Spleen (tissue), 11 donors: Measurements from ENCODE around the gene ERMP1. TPM values are rescaled to one million over a fixed set of nuclear protein-coding genes. Genes with fewer than 3 reads are reported as not detected.
A peak's percentile ranks its signal among the peaks of the same experiment; 100 is the strongest.

ENCODE experiments used
- DNase-seq: peaks from one replicate; pipeline ENCODE4 v3.0.0-alpha.2; 2020
- H3K27ac ChIP-seq, 8 donors: fragments of 200-600 bp; sonication (generic) in 7 of 8; 1 replicate in 4 of 8; 2 replicates in 4 of 8; pipeline versions ENCODE4 v1.5.0 to v1.8.0; 2016 to 2021; ENCODE audit warnings: inconsistent platforms in 4 of 8, mild to moderate bottlenecking in 4 of 8, moderate library complexity in 1 of 8
- H3K27me3 ChIP-seq, 7 donors: fragments of 200-600 bp; sonication (generic) in 6 of 7; replicated peaks in 1 of 7; 1 replicate in 4 of 7; 2 replicates in 3 of 7; pipeline versions ENCODE4 v1.5.0 to v1.8.0; 2016 to 2021; ENCODE audit warnings: inconsistent platforms in 3 of 7, mild to moderate bottlenecking in 1 of 7
- H3K36me3 ChIP-seq, 6 donors: fragments of 200-600 bp; sonication (generic) in 5 of 6; 1 replicate in 4 of 6; 2 replicates in 2 of 6; pipeline versions ENCODE4 v1.5.0 to v1.8.0; 2016 to 2021; ENCODE audit warnings: inconsistent platforms in 2 of 6
- H3K4me1 ChIP-seq, 6 donors: fragments of 200-600 bp; sonication (generic) in 5 of 6; 1 replicate in 3 of 6; 2 replicates in 3 of 6; pipeline versions ENCODE4 v1.5.0 to v1.8.0; 2016 to 2021; ENCODE audit warnings: inconsistent platforms in 3 of 6
- H3K4me3 ChIP-seq, 8 donors: fragments of 200-600 bp; sonication (generic) in 7 of 8; 1 replicate in 4 of 8; 2 replicates in 4 of 8; pipeline versions ENCODE4 v1.5.0 to v1.8.0; 2016 to 2021; ENCODE audit warnings: inconsistent platforms in 4 of 8, mild to moderate bottlenecking in 4 of 8, moderate library complexity in 2 of 8
- H3K9me3 ChIP-seq, 8 donors: fragments of 200-600 bp; sonication (generic) in 7 of 8; 1 replicate in 4 of 8; 2 replicates in 4 of 8; pipeline versions ENCODE4 v1.5.0 to v1.8.0; 2016 to 2021; ENCODE audit warnings: inconsistent platforms in 4 of 8
- POLR2A ChIP-seq, 3 donors: fragments of 450-650 bp; IDR thresholded peaks; one replicate each; pipeline ENCODE4 v1.5.1; 2017; ENCODE audit warnings: antibody characterized with exemption in 3 of 3, mild to moderate bottlenecking in 1 of 3
- POLR2AphosphoS5 ChIP-seq, 3 donors: sonication (generic); formaldehyde crosslinking; IDR thresholded peaks; one replicate each; pipeline ENCODE4 v1.5.1; 2017; ENCODE audit warnings: antibody characterized with exemption in 3 of 3
- WGBS, 5 donors: extraction: QIAGEN DNeasy Blood & Tissue Kit in 3 of 5; methylation state at CpG; one replicate each; pipeline versions ENCODE4 v1.1.5 to v1.1.7; 2013 to 2018; 5-methylcytosine and 5-hydroxymethylcytosine counted together
- intact Hi-C: fragments of 100-400 bp; cut with DNase I; formaldehyde crosslinking; loops from one replicate; pipeline ENCODE4 v1.15.0; 2023; ENCODE audit warnings: low total_unique reads
- polyA plus RNA-seq, 3 donors: library from polyadenylated mRNA; stranded (reverse); fragments of 200-250 nt; gene quantifications; one replicate each; pipeline ENCODE4 v1.2.1, GENCODE V29; 2013
- total RNA-seq, 7 donors: library from RNA; depleted of rRNA in 3 of 7; stranded (reverse); fragments of >200 nt in 3 of 7; fragmentation: NEBNext Ultra II Directional in 4 of 7; extraction: Animal tissue kit (Norgen Biotek cat#: 25700) in 4 of 7; gene quantifications; one replicate each; pipeline versions ENCODE4 v1.1.0 to v1.2.1, GENCODE V29; 2016 to 2021
- TF ChIP-seq, protein P1 (sequence below), 11 experiments: fragments of 200-600 bp in 7 of 11; fragments of 450-650 bp in 4 of 11; sonication (generic) in 4 of 11; IDR thresholded peaks in 8 of 11; conservative IDR thresholded peaks in 3 of 11; 1 replicate in 7 of 11; 2 replicates in 4 of 11; pipeline versions ENCODE4 v1.4.0 to v1.8.0; 2016 to 2021; ENCODE audit warnings: antibody characterized with exemption in 11 of 11, inconsistent platforms in 4 of 11, mild to moderate bottlenecking in 1 of 11
- donor health status: healthy with polysubstance abuse.
- donor health status: DM: no; HTN: no; CAD: no; lungs with moderate emphysema.
- donor health status: DM: no; HTN: no; CAD: no.
- donor health status: Bipolar disorder and iron deficiency.
- donor health status: healthy.
- donor health status: DM: no; HTN: no; CAD: no.
- donor health status: DM: yes; HTN: yes; CAD: no.

The ERMP1 gene
- total and polyA plus RNA-seq, 10 donors, result 1.9 to 15.5 (median 12.8) TPM

DNA sequence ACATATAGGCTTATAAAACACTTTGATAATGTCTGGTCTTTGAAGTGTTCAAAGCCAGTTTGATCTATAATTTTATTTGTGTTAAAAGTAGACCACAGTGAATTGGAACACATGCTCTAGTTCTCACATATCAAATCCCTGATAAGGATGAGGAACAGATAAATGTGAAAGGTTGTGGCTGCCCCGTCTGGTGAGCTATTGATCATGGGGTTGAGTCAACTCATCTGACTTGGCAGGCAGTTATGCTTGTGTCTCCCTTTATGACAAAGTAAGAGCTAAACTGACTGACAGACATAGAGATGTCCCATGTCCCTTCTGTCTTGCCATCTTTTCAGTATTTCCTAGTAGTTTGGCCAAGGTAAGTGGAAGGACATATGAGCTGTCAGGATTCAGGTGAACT, 2.9 kb upstream of the ERMP1 start:
- H3K4me1 ChIP-seq, result peaks cover 11 to 35% (median 26%) of the 10 kb centered on the region in 6 donors
- no peaks in the 10 kb centered on the region for H3K9me3 ChIP-seq
- WGBS, 5 donors, result 82 to 100% (median 92%) methylated on average over 1 of the region's 1 CpG
- no peaks in the 10 kb centered on the region for H3K27me3 ChIP-seq
- no peak for DNase-seq
- intact Hi-C loops, result no loop called here
- no peak overlapping the region for H3K27ac ChIP-seq
- no peak overlapping the region for H3K4me3 ChIP-seq
- H3K36me3 ChIP-seq, result no peaks in the 10 kb centered on the region
- TF ChIP-seq, protein P1, sequence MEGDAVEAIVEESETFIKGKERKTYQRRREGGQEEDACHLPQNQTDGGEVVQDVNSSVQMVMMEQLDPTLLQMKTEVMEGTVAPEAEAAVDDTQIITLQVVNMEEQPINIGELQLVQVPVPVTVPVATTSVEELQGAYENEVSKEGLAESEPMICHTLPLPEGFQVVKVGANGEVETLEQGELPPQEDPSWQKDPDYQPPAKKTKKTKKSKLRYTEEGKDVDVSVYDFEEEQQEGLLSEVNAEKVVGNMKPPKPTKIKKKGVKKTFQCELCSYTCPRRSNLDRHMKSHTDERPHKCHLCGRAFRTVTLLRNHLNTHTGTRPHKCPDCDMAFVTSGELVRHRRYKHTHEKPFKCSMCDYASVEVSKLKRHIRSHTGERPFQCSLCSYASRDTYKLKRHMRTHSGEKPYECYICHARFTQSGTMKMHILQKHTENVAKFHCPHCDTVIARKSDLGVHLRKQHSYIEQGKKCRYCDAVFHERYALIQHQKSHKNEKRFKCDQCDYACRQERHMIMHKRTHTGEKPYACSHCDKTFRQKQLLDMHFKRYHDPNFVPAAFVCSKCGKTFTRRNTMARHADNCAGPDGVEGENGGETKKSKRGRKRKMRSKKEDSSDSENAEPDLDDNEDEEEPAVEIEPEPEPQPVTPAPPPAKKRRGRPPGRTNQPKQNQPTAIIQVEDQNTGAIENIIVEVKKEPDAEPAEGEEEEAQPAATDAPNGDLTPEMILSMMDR (IDR thresholded peaks at IDR 0.05 in 8 of 11, conservative IDR thresholded peaks at IDR 0.05 in 3 of 11), result no peak
- TF ChIP-seq POLR2A (IDR thresholded peaks at IDR 0.05) (no peak), POLR2AphosphoS5 (IDR thresholded peaks at IDR 0.05) (no peak)

DNA sequence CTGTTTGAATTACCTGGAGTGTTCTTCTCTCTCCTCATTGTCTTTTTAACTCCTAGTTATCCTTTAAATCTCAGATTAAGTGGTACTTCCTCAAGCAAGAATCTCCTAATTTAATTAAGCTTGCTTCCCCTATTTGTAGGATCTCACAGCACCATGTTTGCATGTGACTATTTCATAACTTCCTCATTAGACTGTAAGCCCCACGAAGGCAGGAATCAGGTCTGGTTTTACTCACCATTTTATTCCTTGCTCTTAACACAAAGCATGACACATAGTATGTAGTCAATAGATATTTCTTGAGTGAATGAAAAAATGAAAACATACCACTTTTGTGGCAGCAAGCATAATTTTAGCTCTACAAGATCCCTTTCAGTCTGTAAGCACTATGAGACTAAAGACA, 1.3 kb upstream of the ERMP1 start:
- no peak for DNase-seq
- WGBS, 5 donors, result 30 to 67% (median 52%) methylated on average over 1 of the region's 1 CpG
- TF ChIP-seq, protein P1 (IDR thresholded peaks at IDR 0.05 in 8 of 11, conservative IDR thresholded peaks at IDR 0.05 in 3 of 11), result no peak
- TF ChIP-seq POLR2A (IDR thresholded peaks at IDR 0.05), result no peak
- TF ChIP-seq POLR2AphosphoS5 (IDR thresholded peaks at IDR 0.05), result no peak

DNA sequence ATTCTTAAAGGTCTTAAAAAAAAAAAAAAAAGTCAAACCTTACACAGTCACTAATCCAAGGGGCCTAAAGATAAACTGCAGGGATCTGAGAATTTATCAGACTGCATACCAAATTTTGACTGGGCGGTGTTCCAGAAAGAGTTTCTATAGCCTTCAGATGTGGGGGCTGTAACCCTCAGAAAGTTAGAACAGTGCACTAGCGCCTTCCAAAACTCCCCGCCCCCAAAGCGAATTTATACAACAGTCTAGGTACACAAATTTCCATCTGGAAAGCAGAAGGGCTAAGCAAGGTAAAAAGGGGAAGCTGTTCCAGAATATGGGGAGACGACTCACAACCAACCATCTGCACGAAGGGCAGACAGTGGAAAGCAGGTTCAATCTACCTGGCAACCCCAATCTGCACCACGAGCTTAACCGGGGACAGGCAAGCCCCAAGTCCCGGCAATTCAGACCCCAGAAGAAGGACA, 813 bp downstream of the ERMP1 start:
- TF ChIP-seq POLR2A (IDR thresholded peaks at IDR 0.05) (no peak), POLR2AphosphoS5 (IDR thresholded peaks at IDR 0.05) (no peak)
- TF ChIP-seq, protein P1 (IDR thresholded peaks at IDR 0.05 in 8 of 11, conservative IDR thresholded peaks at IDR 0.05 in 3 of 11), result no peak
- 2 to 6% (median 4%) methylated on average over 8 to 9 of the region's 9 CpGs for WGBS, 5 donors
- Histone ChIP-seq H3K27ac (peak overlapping the region in 5 of 8 donors; percentile 79 to 86 (median 83)), H3K27me3 (no peaks in the 10 kb centered on the region), H3K4me3 (peak overlapping the region; percentile 79 to 96 (median 88)), H3K36me3 (peaks cover 0 to 6% (median 0%) of the 10 kb centered on the region in 6 donors), H3K4me1 (peaks cover 11 to 58% (median 28%) of the 10 kb centered on the region in 6 donors), H3K9me3 (no peaks in the 10 kb centered on the region)
- intact Hi-C loops, result no loop called here
- DNase-seq, result no peak

More for the DNA sequence above, 1.3 kb upstream of the ERMP1 start:
- H3K4me3 ChIP-seq, result no peak overlapping the region
- H3K27me3 ChIP-seq, result no peaks in the 10 kb centered on the region
- no peak overlapping the region for H3K27ac ChIP-seq
- intact Hi-C loops, result no loop called here
- peaks cover 11 to 45% (median 28%) of the 10 kb centered on the region in 6 donors for H3K4me1 ChIP-seq
- H3K9me3 ChIP-seq, result no peaks in the 10 kb centered on the region
- H3K36me3 ChIP-seq, result peaks cover 0 to 6% (median 0%) of the 10 kb centered on the region in 6 donors

DNA sequence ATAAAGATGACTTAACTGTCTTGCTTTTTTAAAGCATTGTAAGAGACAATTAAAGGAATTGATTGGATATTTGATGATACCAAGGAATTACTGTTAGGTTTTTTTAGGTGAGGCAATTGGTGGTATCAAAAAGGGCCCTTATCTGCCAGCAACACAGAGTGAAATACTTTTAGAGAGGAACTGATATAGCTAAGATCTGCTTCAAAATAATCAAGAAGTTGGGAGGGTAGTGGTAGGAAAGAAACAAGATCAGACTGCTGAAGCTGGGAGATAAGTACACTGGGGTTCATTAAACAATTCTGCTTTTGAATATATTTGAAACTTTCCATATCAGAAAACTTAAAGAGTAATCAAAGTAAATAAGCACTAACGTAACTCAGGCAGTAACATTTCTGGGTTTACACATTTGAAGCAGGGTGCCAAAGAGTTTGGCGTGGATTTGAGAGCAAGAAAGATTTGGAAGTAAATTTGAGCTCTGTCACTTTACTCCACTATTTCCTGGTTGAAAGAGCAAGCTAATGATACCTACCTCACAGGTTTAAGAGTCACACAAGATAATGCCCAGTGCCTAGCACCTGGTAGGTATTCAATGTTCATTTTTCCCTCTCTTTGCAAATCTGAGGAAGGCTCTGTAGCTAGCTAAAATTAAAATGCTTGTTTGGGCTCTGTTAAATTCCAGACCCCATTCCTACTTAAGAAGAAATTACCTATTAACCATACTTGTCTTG, 6.9 kb downstream of the ERMP1 start:
- Histone ChIP-seq H3K36me3 (peaks cover 0 to 62% (median 17%) of the 10 kb centered on the region in 6 donors), H3K4me1 (peaks cover 0 to 29% (median 6%) of the 10 kb centered on the region in 6 donors), H3K27me3 (no peaks in the 10 kb centered on the region), H3K27ac (no peak overlapping the region), H3K9me3 (no peaks in the 10 kb centered on the region), H3K4me3 (no peak overlapping the region)
- 88 to 97% (median 95%) methylated on average over 2 of the region's 2 CpGs for WGBS, 5 donors
- DNase-seq, result no peak
- no peak for TF ChIP-seq POLR2A (IDR thresholded peaks at IDR 0.05)
- intact Hi-C loops, result loop anchor here (10.0 kb wide), 1 partner anchor 191 kb away; no protein-coding TSS in a partner anchor
